ENCODE data around the gene EEF1G.

DNA sequence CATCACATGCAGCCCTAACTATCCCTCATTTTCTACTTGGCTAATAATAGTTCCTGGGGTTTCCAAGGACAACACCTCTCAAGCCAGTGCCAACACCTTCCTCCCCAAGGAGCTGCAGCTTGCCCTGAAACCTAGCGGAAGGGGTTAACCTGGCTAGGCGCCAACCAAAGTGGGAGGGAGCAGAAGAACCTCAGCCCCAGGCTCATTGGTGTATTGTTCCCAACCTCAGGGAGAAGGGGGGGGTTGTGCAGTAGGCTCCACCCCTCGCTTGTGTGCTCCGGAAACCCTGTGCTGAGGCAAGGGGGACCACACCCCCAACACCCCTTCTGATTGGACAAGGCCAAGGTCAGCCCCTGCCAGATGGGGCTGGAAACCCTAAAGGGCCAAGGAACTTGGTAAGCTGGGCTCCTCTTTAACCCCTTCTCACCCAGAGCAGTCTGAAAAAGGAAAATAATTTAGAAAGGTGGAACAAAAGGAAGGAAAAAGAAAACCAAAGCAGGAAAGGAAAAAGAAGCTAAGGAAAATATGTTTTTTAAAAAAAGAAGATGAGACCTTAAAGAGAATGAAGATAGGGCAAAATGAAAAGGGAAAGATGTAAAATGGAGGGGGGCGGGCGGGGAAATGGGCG, 25.5 kb upstream of the EEF1G start:
- TF ChIP-seq GATA3 (IDR thresholded peaks at IDR 0.05; ENCODE audit: low read depth, low read length) (no peak), GATA2 (IDR thresholded peaks at IDR 0.05; ENCODE audit: low read depth, low read length) (no peak)

Measured in SH-SY5Y (cell line).